ENCODE results near the gene PRAF2.

GRCh38 chrX:49069038-49069437, 4.8 kb downstream of the PRAF2 start:
- TF ChIP-seq CTCF (IDR thresholded peaks at IDR 0.05) = no peak
- no peak for TF ChIP-seq POLR2A (IDR thresholded peaks at IDR 0.05)
